HEK293 (cell line): ENCODE measurements around the gene DVL3.

Experiments used
- CTCF ChIA-PET: fragments of 350-600 bp; formaldehyde crosslinking; extraction: SDS; loops from one replicate; lab custom pipeline; 2021; ENCODE audit warnings: antibody characterized with exemption; lab: Yijun Ruan, JAX
- POLR2A ChIA-PET: fragments of 300-600 bp; formaldehyde crosslinking; extraction: SDS; loops from one replicate; lab custom pipeline; 2020; ENCODE audit warnings: antibody characterized with exemption, inconsistent platforms; lab: Yijun Ruan, JAX
- H3K27ac ChIP-seq: fragments of 200-500 bp; sonication (Bioruptor generic); 2 replicates; pipeline ENCODE4 v1.5.1; 2014; ENCODE audit warnings: low read depth, low read length, control low read depth, inconsistent platforms; ENCODE audit errors: extremely low read depth
- H3K36me3 ChIP-seq, 2 experiments: fragments of 200-500 bp in 1 of 2; sonication (Bioruptor generic) in 1 of 2; 1 replicate in 1 of 2; 2 replicates in 1 of 2; pipeline ENCODE4 v1.5.1; 2014 to 2017; ENCODE audit warnings: inconsistent platforms in 2 of 2, low read length in 2 of 2; ENCODE audit not compliant: control insufficient read depth in 2 of 2, insufficient read depth in 1 of 2
- H3K4me1 ChIP-seq: fragments of 200-500 bp; sonication (Bioruptor generic); 2 replicates; pipeline ENCODE4 v1.5.1; 2014; ENCODE audit warnings: mild to moderate bottlenecking, low read length, inconsistent platforms; ENCODE audit not compliant: control insufficient read depth, insufficient read depth
- H3K4me3 ChIP-seq: 2 replicates; pipeline ENCODE4 v1.5.1; 2011; ENCODE audit warnings: low read depth, mild to moderate bottlenecking, control low read depth, low read length, moderate library complexity
- H3K9me3 ChIP-seq: fragments of 200-500 bp; sonication (Bioruptor generic); 2 replicates; pipeline ENCODE4 v1.5.1; 2014; ENCODE audit warnings: low read depth, low read length, inconsistent platforms; ENCODE audit not compliant: control insufficient read depth, insufficient read depth
- BCL6B ChIP-seq: fragments of 450-650 bp; formaldehyde crosslinking; IDR thresholded peaks from 2 replicates; pipeline ENCODE4 v1.5.1; 2017; ENCODE audit warnings: missing biosample characterization, missing genetic modification characterization
- KLF10 ChIP-seq: fragments of 450-650 bp; IDR thresholded peaks from 2 replicates; pipeline ENCODE4 v1.5.1; 2018; ENCODE audit warnings: missing biosample characterization, mild to moderate bottlenecking, missing genetic modification characterization
- TRIM28 ChIP-seq: IDR thresholded peaks from 2 replicates; pipeline ENCODE4 v1.6.1; 2011; ENCODE audit warnings: low read length, control low read depth, borderline replicate concordance
- ZBTB1 ChIP-seq: fragments of 450-650 bp; formaldehyde crosslinking; IDR thresholded peaks from 2 replicates; pipeline ENCODE4 v1.5.1; 2016; ENCODE audit warnings: missing biosample characterization, missing genetic modification characterization
- ZBTB21 ChIP-seq: fragments of 450-650 bp; formaldehyde crosslinking; IDR thresholded peaks from 2 replicates; pipeline ENCODE4 v1.5.1; 2017; ENCODE audit warnings: missing biosample characterization, missing genetic modification characterization
- ZNF112 ChIP-seq: fragments of 450-650 bp; formaldehyde crosslinking; IDR thresholded peaks from 2 replicates; pipeline ENCODE4 v1.5.0; 2017; ENCODE audit warnings: missing biosample characterization, missing genetic modification characterization
- ZNF114 ChIP-seq: fragments of 450-650 bp; formaldehyde crosslinking; IDR thresholded peaks from 2 replicates; pipeline ENCODE4 v1.5.0; 2017; ENCODE audit warnings: missing biosample characterization, missing genetic modification characterization
- ZNF121 ChIP-seq: fragments of 450-650 bp; formaldehyde crosslinking; IDR thresholded peaks from 2 replicates; pipeline ENCODE4 v1.5.1; 2016; ENCODE audit warnings: missing biosample characterization, missing genetic modification characterization
- ZNF221 ChIP-seq: fragments of 450-650 bp; formaldehyde crosslinking; IDR thresholded peaks from 2 replicates; pipeline ENCODE4 v1.5.1; 2017; ENCODE audit warnings: missing biosample characterization, missing genetic modification characterization, borderline replicate concordance
- ZNF292 ChIP-seq: fragments of 450-650 bp; formaldehyde crosslinking; IDR thresholded peaks from 2 replicates; pipeline ENCODE4 v1.5.1; 2016; ENCODE audit warnings: low read depth, missing biosample characterization, missing genetic modification characterization, borderline replicate concordance
- ZNF423 ChIP-seq: fragments of 450-650 bp; formaldehyde crosslinking; IDR thresholded peaks from 2 replicates; pipeline ENCODE4 v1.5.1; 2016; ENCODE audit warnings: missing biosample characterization, missing genetic modification characterization
- ZNF426 ChIP-seq: fragments of 450-650 bp; formaldehyde crosslinking; IDR thresholded peaks from 2 replicates; pipeline ENCODE4 v1.5.1; 2017; ENCODE audit warnings: missing biosample characterization, missing genetic modification characterization, mild to moderate bottlenecking, inconsistent platforms, moderate library complexity
- ZNF433 ChIP-seq: fragments of 450-650 bp; formaldehyde crosslinking; IDR thresholded peaks from 2 replicates; pipeline ENCODE4 v1.5.1; 2016; ENCODE audit warnings: missing biosample characterization, missing genetic modification characterization, low read depth
- ZNF48 ChIP-seq: fragments of 450-650 bp; formaldehyde crosslinking; IDR thresholded peaks from 2 replicates; pipeline ENCODE4 v1.5.1; 2016; ENCODE audit warnings: missing biosample characterization, missing genetic modification characterization
- ZNF501 ChIP-seq: fragments of 450-650 bp; formaldehyde crosslinking; IDR thresholded peaks from 2 replicates; pipeline ENCODE4 v1.5.1; 2016; ENCODE audit warnings: missing biosample characterization, missing genetic modification characterization
- ZNF660 ChIP-seq: fragments of 450-650 bp; IDR thresholded peaks from 2 replicates; pipeline ENCODE4 v1.5.1; 2018; ENCODE audit warnings: missing biosample characterization, mild to moderate bottlenecking, missing genetic modification characterization
- TF ChIP-seq, protein P1 (sequence below): fragments of 450-650 bp; formaldehyde crosslinking; optimal IDR thresholded peaks from 2 replicates; pipeline ENCODE3; 2016; ENCODE audit warnings: missing biosample characterization, mild to moderate bottlenecking, missing genetic modification characterization
- TF ChIP-seq, protein P2 (sequence below): fragments of 450-650 bp; IDR thresholded peaks from 2 replicates; pipeline ENCODE4 v1.5.1; 2018; ENCODE audit warnings: missing biosample characterization, mild to moderate bottlenecking, missing genetic modification characterization
- TF ChIP-seq, protein P3 (sequence below): fragments of 450-650 bp; formaldehyde crosslinking; IDR thresholded peaks from 2 replicates; pipeline ENCODE4 v1.5.1; 2016; ENCODE audit warnings: missing biosample characterization, missing genetic modification characterization, borderline replicate concordance
- TF ChIP-seq, protein P4 (sequence below): fragments of 450-650 bp; formaldehyde crosslinking; IDR thresholded peaks from 2 replicates; pipeline ENCODE4 v1.5.1; 2017; ENCODE audit warnings: missing biosample characterization, missing genetic modification characterization

Gene DVL3

GRCh38 chr3:184135911-184136260 lies 19.3 kb upstream of the DVL3 start:
- Histone ChIP-seq H3K4me3 (peak overlapping the region; percentile 89), H3K27ac (peak overlapping the region; percentile 47; the same call in 1 of the 2 replicates), H3K36me3 (peaks cover 0 to 33% of the 10 kb centered on the region in 2 experiments; a peak in 2 of 3 replicates), H3K9me3 (no peaks in the 10 kb centered on the region), H3K4me1 (peaks cover 6% of the 10 kb centered on the region; the same call in 1 of the 2 replicates)
- POLR2A ChIA-PET: interaction anchor here (1.0 to 1.5 kb wide), 2 partner anchors 9 to 118 kb away, joined by 3 to 6 read pairs; partner anchors contain the start of gene ABCC5
- CTCF ChIA-PET: interaction anchor here (1.5 kb wide), 1 partner anchor 96 kb away, joined by 3 read pairs; no protein-coding TSS in a partner anchor
- TF ChIP-seq, protein P1, sequence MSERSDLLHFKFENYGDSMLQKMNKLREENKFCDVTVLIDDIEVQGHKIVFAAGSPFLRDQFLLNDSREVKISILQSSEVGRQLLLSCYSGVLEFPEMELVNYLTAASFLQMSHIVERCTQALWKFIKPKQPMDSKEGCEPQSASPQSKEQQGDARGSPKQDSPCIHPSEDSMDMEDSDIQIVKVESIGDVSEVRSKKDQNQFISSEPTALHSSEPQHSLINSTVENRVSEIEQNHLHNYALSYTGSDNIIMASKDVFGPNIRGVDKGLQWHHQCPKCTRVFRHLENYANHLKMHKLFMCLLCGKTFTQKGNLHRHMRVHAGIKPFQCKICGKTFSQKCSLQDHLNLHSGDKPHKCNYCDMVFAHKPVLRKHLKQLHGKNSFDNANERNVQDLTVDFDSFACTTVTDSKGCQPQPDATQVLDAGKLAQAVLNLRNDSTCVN: no peak
- peak; percentile 85 for TF ChIP-seq ZNF660 (tag by site-specific recombination)

DNA sequence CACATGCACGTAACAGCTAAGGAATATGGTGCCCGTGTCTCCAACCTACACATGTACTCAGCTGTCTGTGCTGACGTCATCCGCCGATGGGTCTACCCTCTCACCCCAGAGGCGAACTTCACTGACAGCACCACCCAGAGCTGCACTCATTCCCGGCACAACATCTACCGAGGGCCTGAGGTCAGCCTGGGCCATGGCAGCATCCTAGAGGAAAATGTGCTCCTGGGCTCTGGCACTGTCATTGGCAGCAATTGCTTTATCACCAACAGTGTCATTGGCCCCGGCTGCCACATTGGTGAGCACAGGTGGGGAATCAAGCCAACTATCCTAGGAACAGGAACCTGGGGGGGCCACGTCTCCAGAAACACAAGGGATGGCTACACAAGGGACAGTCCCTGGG lies 14.7 kb upstream of the DVL3 start:
- H3K27ac ChIP-seq: no peak overlapping the region
- no peak overlapping the region for H3K4me3 ChIP-seq
- TF ChIP-seq ZNF112 (tag by site-specific recombination): no peak
- no peak for TF ChIP-seq ZNF423 (tag by site-specific recombination)
- no peak for TF ChIP-seq ZNF501 (tag by site-specific recombination)
- no peak for TF ChIP-seq BCL6B (tag by site-specific recombination)
- no peak for TF ChIP-seq KLF10 (tag by site-specific recombination)
- TF ChIP-seq, protein P2, sequence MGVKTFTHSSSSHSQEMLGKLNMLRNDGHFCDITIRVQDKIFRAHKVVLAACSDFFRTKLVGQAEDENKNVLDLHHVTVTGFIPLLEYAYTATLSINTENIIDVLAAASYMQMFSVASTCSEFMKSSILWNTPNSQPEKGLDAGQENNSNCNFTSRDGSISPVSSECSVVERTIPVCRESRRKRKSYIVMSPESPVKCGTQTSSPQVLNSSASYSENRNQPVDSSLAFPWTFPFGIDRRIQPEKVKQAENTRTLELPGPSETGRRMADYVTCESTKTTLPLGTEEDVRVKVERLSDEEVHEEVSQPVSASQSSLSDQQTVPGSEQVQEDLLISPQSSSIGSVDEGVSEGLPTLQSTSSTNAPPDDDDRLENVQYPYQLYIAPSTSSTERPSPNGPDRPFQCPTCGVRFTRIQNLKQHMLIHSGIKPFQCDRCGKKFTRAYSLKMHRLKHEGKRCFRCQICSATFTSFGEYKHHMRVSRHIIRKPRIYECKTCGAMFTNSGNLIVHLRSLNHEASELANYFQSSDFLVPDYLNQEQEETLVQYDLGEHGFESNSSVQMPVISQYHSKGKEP (tag by site-specific recombination): no peak
- TF ChIP-seq ZBTB1 (tag by site-specific recombination): no peak
- TF ChIP-seq, protein P3, sequence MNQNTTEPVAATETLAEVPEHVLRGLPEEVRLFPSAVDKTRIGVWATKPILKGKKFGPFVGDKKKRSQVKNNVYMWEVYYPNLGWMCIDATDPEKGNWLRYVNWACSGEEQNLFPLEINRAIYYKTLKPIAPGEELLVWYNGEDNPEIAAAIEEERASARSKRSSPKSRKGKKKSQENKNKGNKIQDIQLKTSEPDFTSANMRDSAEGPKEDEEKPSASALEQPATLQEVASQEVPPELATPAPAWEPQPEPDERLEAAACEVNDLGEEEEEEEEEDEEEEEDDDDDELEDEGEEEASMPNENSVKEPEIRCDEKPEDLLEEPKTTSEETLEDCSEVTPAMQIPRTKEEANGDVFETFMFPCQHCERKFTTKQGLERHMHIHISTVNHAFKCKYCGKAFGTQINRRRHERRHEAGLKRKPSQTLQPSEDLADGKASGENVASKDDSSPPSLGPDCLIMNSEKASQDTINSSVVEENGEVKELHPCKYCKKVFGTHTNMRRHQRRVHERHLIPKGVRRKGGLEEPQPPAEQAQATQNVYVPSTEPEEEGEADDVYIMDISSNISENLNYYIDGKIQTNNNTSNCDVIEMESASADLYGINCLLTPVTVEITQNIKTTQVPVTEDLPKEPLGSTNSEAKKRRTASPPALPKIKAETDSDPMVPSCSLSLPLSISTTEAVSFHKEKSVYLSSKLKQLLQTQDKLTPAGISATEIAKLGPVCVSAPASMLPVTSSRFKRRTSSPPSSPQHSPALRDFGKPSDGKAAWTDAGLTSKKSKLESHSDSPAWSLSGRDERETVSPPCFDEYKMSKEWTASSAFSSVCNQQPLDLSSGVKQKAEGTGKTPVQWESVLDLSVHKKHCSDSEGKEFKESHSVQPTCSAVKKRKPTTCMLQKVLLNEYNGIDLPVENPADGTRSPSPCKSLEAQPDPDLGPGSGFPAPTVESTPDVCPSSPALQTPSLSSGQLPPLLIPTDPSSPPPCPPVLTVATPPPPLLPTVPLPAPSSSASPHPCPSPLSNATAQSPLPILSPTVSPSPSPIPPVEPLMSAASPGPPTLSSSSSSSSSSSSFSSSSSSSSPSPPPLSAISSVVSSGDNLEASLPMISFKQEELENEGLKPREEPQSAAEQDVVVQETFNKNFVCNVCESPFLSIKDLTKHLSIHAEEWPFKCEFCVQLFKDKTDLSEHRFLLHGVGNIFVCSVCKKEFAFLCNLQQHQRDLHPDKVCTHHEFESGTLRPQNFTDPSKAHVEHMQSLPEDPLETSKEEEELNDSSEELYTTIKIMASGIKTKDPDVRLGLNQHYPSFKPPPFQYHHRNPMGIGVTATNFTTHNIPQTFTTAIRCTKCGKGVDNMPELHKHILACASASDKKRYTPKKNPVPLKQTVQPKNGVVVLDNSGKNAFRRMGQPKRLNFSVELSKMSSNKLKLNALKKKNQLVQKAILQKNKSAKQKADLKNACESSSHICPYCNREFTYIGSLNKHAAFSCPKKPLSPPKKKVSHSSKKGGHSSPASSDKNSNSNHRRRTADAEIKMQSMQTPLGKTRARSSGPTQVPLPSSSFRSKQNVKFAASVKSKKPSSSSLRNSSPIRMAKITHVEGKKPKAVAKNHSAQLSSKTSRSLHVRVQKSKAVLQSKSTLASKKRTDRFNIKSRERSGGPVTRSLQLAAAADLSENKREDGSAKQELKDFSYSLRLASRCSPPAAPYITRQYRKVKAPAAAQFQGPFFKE (tag by site-specific recombination): no peak
- TF ChIP-seq ZNF121 (tag by site-specific recombination): no peak
- TF ChIP-seq ZNF114 (tag by site-specific recombination): no peak
- TF ChIP-seq, protein P4, sequence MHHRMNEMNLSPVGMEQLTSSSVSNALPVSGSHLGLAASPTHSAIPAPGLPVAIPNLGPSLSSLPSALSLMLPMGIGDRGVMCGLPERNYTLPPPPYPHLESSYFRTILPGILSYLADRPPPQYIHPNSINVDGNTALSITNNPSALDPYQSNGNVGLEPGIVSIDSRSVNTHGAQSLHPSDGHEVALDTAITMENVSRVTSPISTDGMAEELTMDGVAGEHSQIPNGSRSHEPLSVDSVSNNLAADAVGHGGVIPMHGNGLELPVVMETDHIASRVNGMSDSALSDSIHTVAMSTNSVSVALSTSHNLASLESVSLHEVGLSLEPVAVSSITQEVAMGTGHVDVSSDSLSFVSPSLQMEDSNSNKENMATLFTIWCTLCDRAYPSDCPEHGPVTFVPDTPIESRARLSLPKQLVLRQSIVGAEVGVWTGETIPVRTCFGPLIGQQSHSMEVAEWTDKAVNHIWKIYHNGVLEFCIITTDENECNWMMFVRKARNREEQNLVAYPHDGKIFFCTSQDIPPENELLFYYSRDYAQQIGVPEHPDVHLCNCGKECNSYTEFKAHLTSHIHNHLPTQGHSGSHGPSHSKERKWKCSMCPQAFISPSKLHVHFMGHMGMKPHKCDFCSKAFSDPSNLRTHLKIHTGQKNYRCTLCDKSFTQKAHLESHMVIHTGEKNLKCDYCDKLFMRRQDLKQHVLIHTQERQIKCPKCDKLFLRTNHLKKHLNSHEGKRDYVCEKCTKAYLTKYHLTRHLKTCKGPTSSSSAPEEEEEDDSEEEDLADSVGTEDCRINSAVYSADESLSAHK (tag by site-specific recombination): no peak
- TF ChIP-seq TRIM28: no peak
- no peak for TF ChIP-seq ZBTB21 (tag by site-specific recombination)
- no peak for TF ChIP-seq ZNF426
- TF ChIP-seq ZNF48 (tag by site-specific recombination): no peak
- no peak for TF ChIP-seq ZNF292 (tag by site-specific recombination)
- TF ChIP-seq ZNF433 (tag by site-specific recombination): no peak
- no peak for TF ChIP-seq ZNF221 (tag by site-specific recombination)
- H3K9me3 ChIP-seq: no peaks in the 10 kb centered on the region
- ChIA-PET POLR2A (interaction anchor here (0.6 kb wide), 1 partner anchor 25 kb away, joined by 7 read pairs; no protein-coding TSS in a partner anchor), CTCF (no interaction called here)
- peaks cover 6% of the 10 kb centered on the region; the same call in 1 of the 2 replicates for H3K4me1 ChIP-seq
- H3K36me3 ChIP-seq: peaks cover 0 to 79% of the 10 kb centered on the region in 2 experiments; a peak in 2 of 3 replicates
